ENCODE data around the gene PDGFB. TPM values are rescaled to one million over a fixed set of nuclear protein-coding genes. Genes with fewer than 3 reads are reported as not detected.

PDGFB gene
- total and polyA plus RNA-seq, 9 of the 15 experiments (the other 6 are each of a cell fraction or from before 2014, with no cell fraction given) = 0.07 to 4.0 (median 0.48) TPM; not detected in 1

GRCh38 chr22:39181356-39181755 lies 63.4 kb downstream of the PDGFB start:
- Histone ChIP-seq H3K9me3 (replicated peaks; ENCODE audit: control insufficient read depth, insufficient read depth, low read depth, low read length) (no peaks in the 10 kb centered on the region), H2AFZ (ENCODE audit: low read depth, low read length) (no peak overlapping the region), H3K4me3 (no peak overlapping the region), H3K27me3 (ENCODE audit: control insufficient read depth in 2 of 2, insufficient read depth in 2 of 2, low read length in 2 of 2) (no peaks in the 10 kb centered on the region), H3K9ac (ENCODE audit: insufficient read depth in 1 of 2, low read depth in 2 of 2, low read length in 2 of 2) (no peak overlapping the region), H3K79me2 (ENCODE audit: control insufficient read depth, insufficient read depth, low read length) (no peaks in the 10 kb centered on the region), H3K4me1 (replicated peaks in 1 of 2; ENCODE audit: control insufficient read depth in 2 of 2, insufficient read depth in 2 of 2, low read length in 2 of 2) (peaks cover 5 to 37% of the 10 kb centered on the region in 2 experiments; a peak in 3 of 5 replicates), H3K36me3 (ENCODE audit: control insufficient read depth, insufficient read depth, low read length) (no peaks in the 10 kb centered on the region), H4K20me1 (replicated peaks; ENCODE audit: control insufficient read depth, insufficient read depth, low read length) (no peaks in the 10 kb centered on the region), H3K27ac (ENCODE audit: extremely low read depth, low read depth, low read length) (no peak overlapping the region), H3K9me1 (ENCODE audit: control insufficient read depth, insufficient read depth, low read length) (no peaks in the 10 kb centered on the region), H3K4me2 (ENCODE audit: insufficient read depth, low read length) (no peak overlapping the region)
- ChIA-PET CTCF (ENCODE audit: low intra/inter-chr PET ratio) (no interaction called here), POLR2A (interaction anchor here (1.2 kb wide), 1 partner anchor 26 kb away, joined by 3 read pairs; no protein-coding TSS in a partner anchor)
- DNase-seq (ENCODE audit: extremely low read depth in 1 of 4, low spot score in 3 of 4) (no peak), ATAC-seq (no peak), FAIRE-seq (no peak)
- intact Hi-C loops (cut with micrococcal nuclease) (no loop called here), in situ Hi-C loops (cut with MboI) (no loop called here)
- BruUV-seq (replicated peaks) = no TSS peak
- TF ChIP-seq CBX8 (IDR thresholded peaks at IDR 0.05; ENCODE audit: borderline replicate concordance, extremely low read depth, low read depth, low read length, poor library complexity, severe bottlenecking) (no peak), BDP1 (IDR thresholded peaks at IDR 0.05; ENCODE audit: insufficient read depth, insufficient read length) (no peak), TRIM28 (IDR thresholded peaks at IDR 0.05) (no peak), NRF1 (conservative IDR thresholded peaks at IDR 0.05 in 1 of 2, IDR thresholded peaks at IDR 0.05 in 1 of 2) (no peak), GATAD2B (IDR thresholded peaks at IDR 0.05; ENCODE audit: borderline replicate concordance) (no peak), ZC3H11A (IDR thresholded peaks at IDR 0.05; ENCODE audit: low read depth, low read length) (no peak), SIN3A (IDR thresholded peaks at IDR 0.05; ENCODE audit: borderline replicate concordance in 2 of 2, control insufficient read depth in 1 of 2, low read depth in 2 of 2, low read length in 2 of 2) (no peak), THAP12 (CRISPR knock-in tag; IDR thresholded peaks at IDR 0.05) (no peak), YBX1 (IDR thresholded peaks at IDR 0.05) (no peak), JUNB (CRISPR knock-in tag; conservative IDR thresholded peaks at IDR 0.05) (no peak), TCF7L2 (IDR thresholded peaks at IDR 0.05; ENCODE audit: low read depth, low read length) (no peak), USF1 (CRISPR knock-in tag; IDR thresholded peaks at IDR 0.05) (no peak)
- whole genome bisulfite sequencing (ENCODE audit: insufficient coverage, low coverage, missing lambda C conversion rate) = 69% methylated on average over 8 of the region's 8 CpGs

All from K562 (cell line).